Right lobe of liver (tissue), 6 donors: ENCODE results near the gene IL23R. TPM values are rescaled to one million over a fixed set of nuclear protein-coding genes. Genes with fewer than 3 reads are reported as not detected.
A peak's percentile ranks its signal among the peaks of the same experiment; 100 is the strongest.

Source experiments
- ATAC-seq, 4 donors: fragments of 200-7000 bp; cut with Tn5 transposase; one replicate each; pipeline ENCODE4 v1.9.1; 2020; ENCODE audit warnings: mild to moderate bottlenecking in 4 of 4, moderate library complexity in 4 of 4
- DNase-seq, 3 donors: peaks; one replicate each; pipeline ENCODE4 v3.0.0-alpha.2; 2020
- H3K27ac ChIP-seq, 3 donors: fragments of 200-600 bp; one replicate each; pipeline ENCODE4 v1.8.0; 2022
- H3K27me3 ChIP-seq, 2 donors: fragments of 200-600 bp; one replicate each; pipeline ENCODE4 v1.8.0; 2022
- H3K36me3 ChIP-seq, 4 donors: fragments of 200-600 bp; sonication (generic) in 1 of 4; one replicate each; pipeline versions ENCODE4 v1.5.1 to v1.8.0; 2017 to 2022; ENCODE audit warnings: control low read depth in 1 of 4
- H3K4me1 ChIP-seq, 4 donors: fragments of 200-600 bp; sonication (generic) in 1 of 4; one replicate each; pipeline versions ENCODE4 v1.5.1 to v1.8.0; 2017 to 2022; ENCODE audit warnings: control low read depth in 1 of 4
- H3K4me3 ChIP-seq, 3 donors: fragments of 200-600 bp; one replicate each; pipeline ENCODE4 v1.8.0; 2022
- H3K9me3 ChIP-seq, 4 donors: fragments of 200-600 bp; sonication (generic) in 1 of 4; one replicate each; pipeline versions ENCODE4 v1.5.1 to v1.8.0; 2017 to 2022; ENCODE audit warnings: control low read depth in 1 of 4
- CTCF ChIP-seq, 4 donors: fragments of 200-600 bp in 3 of 4; fragments of 450-650 bp in 1 of 4; IDR thresholded peaks; one replicate each; pipeline versions ENCODE4 v1.5.1 to v1.8.0; 2016 to 2022; ENCODE audit warnings: antibody characterized with exemption in 4 of 4, mild to moderate bottlenecking in 2 of 4
- POLR2A ChIP-seq: fragments of 450-650 bp; IDR thresholded peaks from one replicate; pipeline ENCODE4 v1.6.1; 2017; ENCODE audit warnings: antibody characterized with exemption, mild to moderate bottlenecking
- whole genome bisulfite sequencing: methylation state at CpG from one replicate; pipeline ENCODE4 v1.1.6; 2018; ENCODE audit warnings: low coverage, low lambda C conversion rate; ENCODE audit not compliant: insufficient coverage; ENCODE audit errors: missing lambda C conversion rate; 5-methylcytosine and 5-hydroxymethylcytosine counted together
- intact Hi-C, 2 donors: fragments of 100-400 bp; cut with DNase I; formaldehyde crosslinking; loops; one replicate each; pipeline versions ENCODE4 v1.11.2 to v1.14.1; 2022
- total RNA-seq, 6 experiments: library from RNA; depleted of rRNA in 2 of 6; stranded (reverse); fragments of >200 nt in 2 of 6; fragmentation: NEBNext Ultra II Directional in 3 of 6; extraction: Animal tissue kit (Norgen Biotek cat#: 25700) in 3 of 6; gene quantifications; one replicate each; pipeline versions ENCODE4 v1.1.0 to v1.2.4, GENCODE V29; 2016 to 2023
- donor health status: DM: no; HTN: yes; CAD: no.
- donor health status: DM: no; HTN: no; CAD: no.
- donor health status: DM: no; HTN: no; CAD: no.
- donor health status: DM: no; HTN: yes; CAD: no.
- donor health status: DM: no; HTN: yes; CAD: no.

The IL23R gene
- total RNA-seq, 6 experiments from 2014 or later: 0.12 TPM; not detected in 5

DNA sequence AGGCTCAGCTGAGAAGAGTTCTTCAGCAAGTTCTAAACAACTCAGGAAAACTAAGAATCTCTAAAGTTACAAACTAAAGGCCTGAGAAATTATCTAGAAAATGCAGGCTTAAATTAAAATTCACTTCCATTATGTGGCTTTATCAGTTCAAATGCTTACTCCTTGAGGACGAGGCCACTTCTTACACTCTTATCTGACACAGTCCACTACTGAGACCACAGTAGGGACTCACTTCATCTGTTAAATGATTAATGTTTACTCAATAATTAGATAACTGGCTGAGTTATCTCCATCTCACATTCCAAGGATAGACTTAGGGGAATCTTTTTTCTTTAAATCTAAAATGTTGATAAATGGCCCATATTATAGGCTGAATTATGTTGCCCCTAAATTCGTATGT is 33.1 kb upstream of the IL23R start:
- intact Hi-C loops: no loop called here
- 87% methylated on average over 2 of the region's 2 CpGs for WGBS
- no peak for DNase-seq
- H3K36me3 ChIP-seq: no peaks in the 10 kb centered on the region
- H3K4me3 ChIP-seq: no peak overlapping the region
- no peaks in the 10 kb centered on the region for H3K27me3 ChIP-seq
- H3K9me3 ChIP-seq: no peaks in the 10 kb centered on the region
- H3K4me1 ChIP-seq: peaks cover 0 to 10% (median 0%) of the 10 kb centered on the region in 4 donors
- TF ChIP-seq CTCF (IDR thresholded peaks at IDR 0.05) (no peak), POLR2A (no peak)
- no peak for ATAC-seq
- no peak overlapping the region for H3K27ac ChIP-seq

GRCh38 chr1:67134695-67135094 is 31.6 kb upstream of the IL23R start, which contains the start of gene C1orf141:
Gene C1orf141 (minus strand): TSS chr1:67134970. CDS start chr1:67127240, 7,730 bp downstream.
- 9% methylated on average over 14 of the region's 28 CpGs for WGBS
- peak; percentile 30 to 52 (median 42) for ATAC-seq
- TF ChIP-seq POLR2A: no peak
- intact Hi-C loops: no loop called here
- H3K36me3 ChIP-seq: no peaks in the 10 kb centered on the region
- peaks cover 0 to 10% (median 0%) of the 10 kb centered on the region in 4 donors for H3K4me1 ChIP-seq
- H3K27ac ChIP-seq: no peak within 1 kb of the TSS
- no peaks in the 10 kb centered on the region for H3K27me3 ChIP-seq
- no peak for DNase-seq
- no peaks in the 10 kb centered on the region for H3K9me3 ChIP-seq
- peak within 1 kb of the TSS in 1 of 3 donors; percentile 40 for H3K4me3 ChIP-seq

- Histone ChIP-seq H3K27me3 (no peaks in the 10 kb centered on the region), H3K4me3 (no peak overlapping the region), H3K9me3 (no peaks in the 10 kb centered on the region), H3K4me1 (peaks cover 0 to 10% (median 0%) of the 10 kb centered on the region in 4 donors), H3K36me3 (no peaks in the 10 kb centered on the region), H3K27ac (no peak overlapping the region)
- intact Hi-C loops: no loop called here
- TF ChIP-seq CTCF (IDR thresholded peaks at IDR 0.05) (no peak), POLR2A (no peak)
- ATAC-seq (no peak), DNase-seq (no peak)
- WGBS: 31% methylated on average over 2 of the region's 2 CpGs
Measured at GRCh38 chr1:67135354-67135753, 30.9 kb upstream of the IL23R start.

- Histone ChIP-seq H3K9me3 (no peaks in the 10 kb centered on the region), H3K4me1 (peaks cover 0 to 10% (median 0%) of the 10 kb centered on the region in 4 donors), H3K36me3 (no peaks in the 10 kb centered on the region), H3K4me3 (no peak overlapping the region), H3K27ac (no peak overlapping the region), H3K27me3 (no peaks in the 10 kb centered on the region)
- 62% methylated on average over 2 of the region's 4 CpGs for whole genome bisulfite sequencing
- ATAC-seq (no peak), DNase-seq (no peak)
- intact Hi-C loops: no loop called here
- TF ChIP-seq CTCF (IDR thresholded peaks at IDR 0.05): no peak
- TF ChIP-seq POLR2A: no peak
Measured at GRCh38 chr1:67137307-67137753, 28.9 kb upstream of the IL23R start.

GRCh38 chr1:67138813-67139499 is 27.3 kb upstream of the IL23R start:
- 77% methylated on average over 3 of the region's 3 CpGs for WGBS
- ATAC-seq: peak; percentile 77 to 81 (median 80)

More at GRCh38 chr1:67138813-67139499, 27.3 kb upstream of the IL23R start:
- H3K9me3 ChIP-seq: no peaks in the 10 kb centered on the region
- no peaks in the 10 kb centered on the region for H3K36me3 ChIP-seq
- TF ChIP-seq POLR2A (no peak), CTCF (IDR thresholded peaks at IDR 0.05) (no peak)
- H3K27me3 ChIP-seq: no peaks in the 10 kb centered on the region
- intact Hi-C loops: no loop called here
- no peak overlapping the region for H3K27ac ChIP-seq
- peaks cover 0 to 10% (median 0%) of the 10 kb centered on the region in 4 donors for H3K4me1 ChIP-seq
- DNase-seq: no peak
- H3K4me3 ChIP-seq: no peak overlapping the region
